Uterus (tissue), 4 donors: Measurements from ENCODE around the gene CMTM7. TPM values are rescaled to one million over a fixed set of nuclear protein-coding genes. Genes with fewer than 3 reads are reported as not detected.

Experiments
- DNase-seq, 2 donors: peaks; one replicate each; pipeline ENCODE4 v3.0.0-alpha.2; 2019 to 2020
- H3K27ac ChIP-seq, 2 donors: fragments of 200-600 bp; sonication (generic); 1 replicate in 1 of 2; 2 replicates in 1 of 2; pipeline ENCODE4 v1.5.1; 2016 to 2018
- H3K27me3 ChIP-seq, 2 donors: fragments of 200-600 bp; sonication (generic); one replicate each; pipeline ENCODE4 v1.5.1; 2018 to 2019; ENCODE audit warnings: control low read depth in 1 of 2
- H3K36me3 ChIP-seq, 2 donors: fragments of 200-600 bp; sonication (generic); one replicate each; pipeline ENCODE4 v1.5.1; 2019; ENCODE audit warnings: control low read depth in 1 of 2
- H3K4me1 ChIP-seq, 2 donors: fragments of 200-600 bp; sonication (generic); one replicate each; pipeline ENCODE4 v1.5.1; 2018 to 2019; ENCODE audit warnings: control low read depth in 1 of 2
- H3K4me3 ChIP-seq, 2 donors: fragments of 200-600 bp; sonication (generic); 1 replicate in 1 of 2; 2 replicates in 1 of 2; pipeline ENCODE4 v1.5.1; 2018 to 2019; ENCODE audit warnings: mild to moderate bottlenecking in 1 of 2
- H3K9me3 ChIP-seq, 2 donors: fragments of 200-600 bp; sonication (generic); one replicate each; pipeline ENCODE4 v1.5.1; 2019; ENCODE audit warnings: control low read depth in 1 of 2
- CTCF ChIP-seq, 4 experiments: fragments of 200-600 bp in 2 of 4; fragments of 450-650 bp in 2 of 4; sonication (generic) in 2 of 4; IDR thresholded peaks; one replicate each; pipeline ENCODE4 v1.5.1; 2016 to 2019; ENCODE audit warnings: antibody characterized with exemption in 4 of 4, mild to moderate bottlenecking in 2 of 4, moderate library complexity in 1 of 4
- POLR2A ChIP-seq, 2 donors: fragments of 450-650 bp; IDR thresholded peaks; one replicate each; pipeline ENCODE4 v1.6.1; 2016; ENCODE audit warnings: antibody characterized with exemption in 2 of 2, mild to moderate bottlenecking in 1 of 2, moderate library complexity in 1 of 2
- intact Hi-C: fragments of 100-400 bp; cut with DNase I; formaldehyde crosslinking; loops from one replicate; pipeline ENCODE4 v1.15.1; 2023; ENCODE audit warnings: low total_unique reads
- total RNA-seq, 4 donors: library from RNA; depleted of rRNA in 3 of 4; stranded (reverse); fragments of >200 nt in 3 of 4; gene quantifications; one replicate each; pipeline versions ENCODE4 v1.1.0 to v1.2.4, GENCODE V29; 2014 to 2023
- donor health status: DM: yes; HTN: yes; CAD: no.

Gene CMTM7
- total RNA-seq, 4 donors from 2014 or later, result 0.26 to 25.2 (median 13.3) TPM

GRCh38 chr3:32452009-32452408 is 60.4 kb downstream of the CMTM7 start:
- TF ChIP-seq CTCF (IDR thresholded peaks at IDR 0.05), result no peak
- no peak for TF ChIP-seq POLR2A (IDR thresholded peaks at IDR 0.05)
- no peaks in the 10 kb centered on the region for H3K27me3 ChIP-seq
- H3K9me3 ChIP-seq, result no peaks in the 10 kb centered on the region
- no peak for DNase-seq
- H3K36me3 ChIP-seq, result no peaks in the 10 kb centered on the region
- intact Hi-C loops, result no loop called here
- no peak overlapping the region for H3K27ac ChIP-seq
- H3K4me1 ChIP-seq, result no peaks in the 10 kb centered on the region
- no peak overlapping the region for H3K4me3 ChIP-seq

- Histone ChIP-seq H3K36me3 (no peaks in the 10 kb centered on the region), H3K4me1 (no peaks in the 10 kb centered on the region), H3K27ac (no peak overlapping the region), H3K9me3 (no peaks in the 10 kb centered on the region), H3K27me3 (no peaks in the 10 kb centered on the region), H3K4me3 (no peak overlapping the region)
- no peak for DNase-seq
- TF ChIP-seq CTCF (IDR thresholded peaks at IDR 0.05), result no peak
- no peak for TF ChIP-seq POLR2A (IDR thresholded peaks at IDR 0.05)
- intact Hi-C loops, result no loop called here
These were observed 61.7 kb downstream of the CMTM7 start for GRCh38 chr3:32453346-32453745.

GRCh38 chr3:32454111-32454510 is 62.5 kb downstream of the CMTM7 start:
- no peaks in the 10 kb centered on the region for H3K27me3 ChIP-seq
- no peak overlapping the region for H3K27ac ChIP-seq
- intact Hi-C loops, result no loop called here
- H3K9me3 ChIP-seq, result no peaks in the 10 kb centered on the region
- H3K4me1 ChIP-seq, result no peaks in the 10 kb centered on the region
- H3K4me3 ChIP-seq, result no peak overlapping the region
- DNase-seq, result no peak
- no peaks in the 10 kb centered on the region for H3K36me3 ChIP-seq
- TF ChIP-seq POLR2A (IDR thresholded peaks at IDR 0.05), result no peak
- TF ChIP-seq CTCF (IDR thresholded peaks at IDR 0.05), result no peak

GRCh38 chr3:32454731-32455608 is 63.3 kb downstream of the CMTM7 start:
- Histone ChIP-seq H3K36me3 (no peaks in the 10 kb centered on the region), H3K4me1 (no peaks in the 10 kb centered on the region), H3K27ac (no peak overlapping the region), H3K9me3 (no peaks in the 10 kb centered on the region), H3K27me3 (no peaks in the 10 kb centered on the region), H3K4me3 (no peak overlapping the region)
- no peak for TF ChIP-seq CTCF (IDR thresholded peaks at IDR 0.05)
- TF ChIP-seq POLR2A (IDR thresholded peaks at IDR 0.05), result no peak
- no peak for DNase-seq
- intact Hi-C loops, result no loop called here

- intact Hi-C loops, result no loop called here
- no peak for DNase-seq
- no peaks in the 10 kb centered on the region for H3K27me3 ChIP-seq
- no peak overlapping the region for H3K27ac ChIP-seq
- H3K9me3 ChIP-seq, result no peaks in the 10 kb centered on the region
- no peak overlapping the region for H3K4me3 ChIP-seq
- no peaks in the 10 kb centered on the region for H3K36me3 ChIP-seq
- H3K4me1 ChIP-seq, result no peaks in the 10 kb centered on the region
- TF ChIP-seq CTCF (IDR thresholded peaks at IDR 0.05), result no peak
- TF ChIP-seq POLR2A (IDR thresholded peaks at IDR 0.05), result no peak
These were observed 64.2 kb downstream of the CMTM7 start for GRCh38 chr3:32455609-32456428.
